ENCODE results near the gene IFNA7. TPM values are rescaled to one million over a fixed set of nuclear protein-coding genes. Genes with fewer than 3 reads are reported as not detected.
"Not testable (repeated sequence)": the region's sequence is repeated elsewhere in the genome, so short reads cannot be mapped to it uniquely, and the experiment has no call there.

IFNA7 gene
- total RNA-seq, 1 experiment from 2014 or later = not detected

DNA sequence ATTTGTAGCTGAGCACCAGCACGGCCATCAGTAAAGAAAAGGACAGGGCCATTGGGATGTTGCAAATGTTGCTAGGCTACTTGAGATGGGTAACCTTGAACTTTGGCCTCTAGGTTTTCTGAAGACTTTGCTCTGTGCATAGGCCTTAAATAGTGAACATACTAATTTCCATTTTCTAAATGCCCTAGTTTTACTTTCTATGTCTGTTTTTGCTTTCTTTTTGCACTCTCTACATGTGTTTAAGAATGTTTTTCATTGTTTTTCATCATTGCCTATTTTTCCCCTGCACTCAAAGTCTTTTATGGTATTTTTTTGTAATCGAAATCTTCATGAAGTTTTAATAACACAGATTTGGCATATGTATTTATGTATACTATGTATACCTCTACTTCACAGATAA is 26.1 kb upstream of the IFNA7 start, which contains the start of gene IFNA17:
Gene IFNA17, minus strand, starts transcription at position 101 of the 400 bp plus-strand sequence. Its CDS starts 49 bp downstream, at position 52.
- ATAC-seq = no peak

DNA sequence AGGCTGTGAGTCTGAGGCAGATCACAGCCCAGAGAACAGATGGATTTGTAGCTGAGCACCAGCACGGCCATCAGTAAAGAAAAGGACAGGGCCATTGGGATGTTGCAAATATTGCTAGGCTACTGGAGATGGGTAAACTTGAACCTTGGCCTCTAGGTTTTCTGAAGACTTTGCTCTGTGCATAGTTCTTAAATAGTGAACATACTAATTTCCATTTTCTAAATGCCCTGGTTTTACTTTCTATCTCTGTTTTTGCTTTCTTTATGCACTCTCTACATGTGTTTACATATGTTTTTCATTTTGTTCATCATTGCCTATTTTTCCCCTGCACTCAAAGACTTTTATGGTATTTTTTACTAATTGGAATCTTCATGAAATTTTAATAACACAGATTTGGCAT is 15.2 kb upstream of the IFNA7 start, which contains the start of gene IFNA16:
Gene IFNA16, minus strand, starts transcription at position 101 of the 400 bp plus-strand sequence. Its CDS starts 6 bp downstream, at position 95.
- BruUV-seq (replicated peaks); RAD21 ChIA-PET (ENCODE audit: low non-redundant PET in 1 of 2, low total read pairs in 2 of 2, uncharacterized antibody in 2 of 2, unreplicated experiment in 2 of 2); ATAC-seq; H3K79me2 ChIP-seq (ENCODE audit: insufficient read depth, low read length); DNase-seq (ENCODE audit: low read depth, low spot score); H3K4me2 ChIP-seq (ENCODE audit: low read length); H3K9ac ChIP-seq (ENCODE audit: low read length); H3K27ac ChIP-seq (ENCODE audit: low read depth, low read length); POLR2A ChIA-PET; H4K20me1 ChIP-seq (ENCODE audit: insufficient read depth); intact Hi-C loops (cut with micrococcal nuclease); H3K9me2 ChIP-seq (ENCODE audit: insufficient read depth); H3K9me3 ChIP-seq (ENCODE audit: control insufficient read depth in 1 of 2, insufficient read depth in 1 of 2, low read depth in 1 of 2, low read length in 2 of 2); H2AFZ ChIP-seq (ENCODE audit: low read depth, low read length, poor library complexity, severe bottlenecking); H3K36me3 ChIP-seq (ENCODE audit: control insufficient read depth in 1 of 2, insufficient read depth in 2 of 2, low read length in 2 of 2); CTCF ChIA-PET; H3K4me3 ChIP-seq (replicated peaks in 1 of 2; ENCODE audit: low read depth in 1 of 2, low read length in 2 of 2); H3K27me3 ChIP-seq (ENCODE audit: insufficient read depth, low read length); H3K4me1 ChIP-seq (ENCODE audit: control insufficient read depth in 1 of 2, insufficient read depth in 2 of 2, low read length in 2 of 2): not testable (repeated sequence)

More for the DNA sequence above, 26.1 kb upstream of the IFNA7 start, which contains the start of gene IFNA17:
- DNase-seq (ENCODE audit: low read depth, low spot score) = no peak
- Histone ChIP-seq H2AFZ (ENCODE audit: low read depth, low read length, poor library complexity, severe bottlenecking) (no peak within 1 kb of the TSS), H3K4me3 (replicated peaks in 1 of 2; ENCODE audit: low read depth in 1 of 2, low read length in 2 of 2) (no peak within 1 kb of the TSS), H3K9me3 (ENCODE audit: control insufficient read depth in 1 of 2, insufficient read depth in 1 of 2, low read depth in 1 of 2, low read length in 2 of 2) (no peaks in the 10 kb centered on the region), H3K36me3 (ENCODE audit: control insufficient read depth in 1 of 2, insufficient read depth in 2 of 2, low read length in 2 of 2) (no peaks in the 10 kb centered on the region), H3K9ac (ENCODE audit: low read length) (no peak within 1 kb of the TSS), H3K4me1 (ENCODE audit: control insufficient read depth in 1 of 2, insufficient read depth in 2 of 2, low read length in 2 of 2) (no peaks in the 10 kb centered on the region), H3K27me3 (ENCODE audit: insufficient read depth, low read length) (no peaks in the 10 kb centered on the region), H3K4me2 (ENCODE audit: low read length) (no peak within 1 kb of the TSS), H3K9me2 (ENCODE audit: insufficient read depth) (no peaks in the 10 kb centered on the region), H4K20me1 (ENCODE audit: insufficient read depth) (no peaks in the 10 kb centered on the region), H3K79me2 (ENCODE audit: insufficient read depth, low read length) (no peaks in the 10 kb centered on the region), H3K27ac (ENCODE audit: low read depth, low read length) (no peak within 1 kb of the TSS)
- CTCF ChIA-PET = interaction anchor here (2.2 kb wide), 1 partner anchor 25 kb away, joined by 6 read pairs; no protein-coding TSS in a partner anchor
- intact Hi-C loops (cut with micrococcal nuclease) = no loop called here
- TF ChIP-seq ZFX (IDR thresholded peaks at IDR 0.05) (no peak), SIN3A (IDR thresholded peaks at IDR 0.05; ENCODE audit: low read depth) (no peak), ELF1 (IDR thresholded peaks at IDR 0.05; ENCODE audit: borderline replicate concordance, low read depth) (no peak), FOSL1 (IDR thresholded peaks at IDR 0.05; ENCODE audit: low read depth) (no peak), CEBPB (IDR thresholded peaks at IDR 0.05; ENCODE audit: low read depth) (no peak), SP1 (IDR thresholded peaks at IDR 0.05; ENCODE audit: low read depth) (no peak), SRF (IDR thresholded peaks at IDR 0.05; ENCODE audit: low read depth) (no peak), EZH2phosphoT487 (IDR thresholded peaks at IDR 0.05; ENCODE audit: borderline replicate concordance) (no peak), RAD21 (IDR thresholded peaks at IDR 0.05; ENCODE audit: low read depth) (no peak), ZNF274 (IDR thresholded peaks at IDR 0.05; ENCODE audit: low read depth, low read length) (no peak), POLR2A (IDR thresholded peaks at IDR 0.05; ENCODE audit: borderline replicate concordance, extremely low read depth, insufficient read depth, insufficient read length) (no peak), EGR1 (IDR thresholded peaks at IDR 0.05; ENCODE audit: low read depth) (no peak), JUND (IDR thresholded peaks at IDR 0.05) (no peak), POLR2AphosphoS5 (IDR thresholded peaks at IDR 0.05; ENCODE audit: low read depth, low read length) (no peak), TCF7L2 (IDR thresholded peaks at IDR 0.05; ENCODE audit: borderline replicate concordance, extremely low read depth, insufficient read depth, insufficient read length) (no peak), EZH2 (IDR thresholded peaks at IDR 0.05) (no peak), YY1 (IDR thresholded peaks at IDR 0.05; ENCODE audit: extremely low read depth, insufficient replicate concordance, low read depth, low read length) (no peak)
- TF ChIP-seq, protein P1, sequence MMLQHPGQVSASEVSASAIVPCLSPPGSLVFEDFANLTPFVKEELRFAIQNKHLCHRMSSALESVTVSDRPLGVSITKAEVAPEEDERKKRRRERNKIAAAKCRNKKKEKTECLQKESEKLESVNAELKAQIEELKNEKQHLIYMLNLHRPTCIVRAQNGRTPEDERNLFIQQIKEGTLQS (IDR thresholded peaks at IDR 0.05) = no peak
- TF ChIP-seq, protein P2, sequence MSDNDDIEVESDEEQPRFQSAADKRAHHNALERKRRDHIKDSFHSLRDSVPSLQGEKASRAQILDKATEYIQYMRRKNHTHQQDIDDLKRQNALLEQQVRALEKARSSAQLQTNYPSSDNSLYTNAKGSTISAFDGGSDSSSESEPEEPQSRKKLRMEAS (IDR thresholded peaks at IDR 0.05) = no peak
- POLR2A ChIA-PET = no interaction called here
- BruUV-seq (replicated peaks) = no TSS peak
- RAD21 ChIA-PET (ENCODE audit: low non-redundant PET in 1 of 2, low total read pairs in 2 of 2, uncharacterized antibody in 2 of 2, unreplicated experiment in 2 of 2) = no interaction called here

Data from HCT116 (cell line).